Measurements from ENCODE around the gene CRYM.
"Not testable (repeated sequence)": the region's sequence is repeated elsewhere in the genome, so short reads cannot be mapped to it uniquely, and the experiment has no call there.

CRYM gene

DNA sequence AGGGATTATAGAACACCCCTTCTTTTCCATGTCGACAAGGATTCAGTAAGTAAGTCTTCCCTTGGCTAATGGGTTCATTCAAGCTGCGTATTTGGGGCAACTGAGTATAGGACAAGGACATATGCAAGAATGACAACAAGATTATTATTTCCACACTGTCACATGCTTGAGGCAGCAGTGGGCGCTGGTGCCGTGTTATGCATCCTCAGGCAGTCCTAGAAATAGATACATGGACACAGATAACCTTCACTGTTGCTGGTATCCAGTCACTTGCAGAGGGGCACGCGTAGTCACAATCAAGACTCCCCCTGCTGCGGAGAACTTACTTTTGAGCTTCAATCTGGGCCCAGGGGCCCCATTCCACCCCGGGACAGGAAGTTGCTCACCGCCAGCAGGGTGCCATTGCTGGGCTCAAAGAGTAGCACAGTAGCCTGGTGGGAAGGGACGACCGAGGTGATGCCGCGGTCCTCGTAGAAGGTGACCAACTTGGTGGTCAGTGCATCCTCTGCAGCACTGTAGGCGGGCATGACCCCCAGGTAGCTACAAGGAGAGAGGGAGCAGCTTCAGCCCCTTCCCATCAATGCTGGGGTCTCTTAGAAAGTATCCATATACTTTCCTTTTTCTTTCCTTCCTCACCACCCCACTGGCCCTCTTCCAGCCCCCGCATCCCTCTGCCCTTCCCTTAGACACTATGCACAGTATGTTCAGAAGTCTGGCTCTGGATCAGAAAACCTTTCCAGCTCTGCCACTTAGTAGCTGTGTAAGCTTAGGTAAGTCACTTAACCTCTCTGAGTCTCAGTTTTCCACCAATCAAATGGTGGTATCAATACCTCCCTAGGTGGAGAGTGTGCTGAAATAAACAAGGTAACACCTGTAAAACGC, 804 bp downstream of the CRYM start:
- DNase-seq = no peak

- no peak for DNase-seq
These were observed 2.0 kb downstream of the CRYM start for GRCh38 chr16:21276090-21276489.

DNA sequence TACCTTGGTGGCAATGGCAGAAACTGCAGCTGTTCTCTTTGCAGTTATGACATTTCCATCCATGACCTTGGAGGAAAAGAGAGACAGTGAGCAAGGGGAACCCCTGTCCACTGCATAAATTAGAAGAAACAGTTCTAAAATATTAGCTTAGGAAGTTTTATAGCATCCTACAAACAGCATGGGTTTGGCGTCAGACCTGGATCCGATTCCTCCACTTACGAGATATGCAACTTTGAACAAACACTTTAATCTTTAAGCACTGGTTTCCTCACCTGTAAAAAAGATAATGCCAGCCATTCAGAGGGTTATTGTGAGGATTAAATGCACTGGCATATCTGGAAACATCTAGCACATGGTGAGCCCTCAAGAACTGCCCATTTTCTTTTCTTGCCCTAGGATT, 2.6 kb downstream of the CRYM start:
- DNase-seq = no peak

DNA sequence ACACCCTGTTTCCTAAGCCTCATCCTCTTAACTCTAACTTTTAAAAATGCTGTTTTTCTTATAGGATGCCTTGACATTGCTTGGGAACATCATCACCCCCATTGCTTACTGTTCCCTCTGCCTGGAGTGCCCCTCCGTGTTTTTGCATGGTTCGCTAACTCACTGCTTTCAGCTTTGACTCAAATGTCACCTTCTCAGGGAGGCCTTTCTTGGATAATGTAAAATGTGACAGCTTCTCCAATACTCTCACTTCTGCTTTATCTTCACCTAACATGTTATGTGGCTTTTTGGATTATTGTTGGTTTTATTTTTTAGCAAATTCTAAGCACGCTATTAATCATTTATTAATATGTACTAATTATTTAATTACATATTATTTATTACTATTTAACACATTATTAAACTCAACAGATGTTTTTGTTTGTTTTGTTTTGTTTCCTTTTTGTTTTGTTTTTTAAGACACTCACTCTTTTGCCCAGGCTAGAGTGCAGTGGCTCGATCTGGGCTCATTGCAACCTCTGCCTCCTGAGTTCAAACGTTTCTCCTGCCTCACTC, 3.8 kb downstream of the CRYM start:
- DNase-seq = no peak

DNA sequence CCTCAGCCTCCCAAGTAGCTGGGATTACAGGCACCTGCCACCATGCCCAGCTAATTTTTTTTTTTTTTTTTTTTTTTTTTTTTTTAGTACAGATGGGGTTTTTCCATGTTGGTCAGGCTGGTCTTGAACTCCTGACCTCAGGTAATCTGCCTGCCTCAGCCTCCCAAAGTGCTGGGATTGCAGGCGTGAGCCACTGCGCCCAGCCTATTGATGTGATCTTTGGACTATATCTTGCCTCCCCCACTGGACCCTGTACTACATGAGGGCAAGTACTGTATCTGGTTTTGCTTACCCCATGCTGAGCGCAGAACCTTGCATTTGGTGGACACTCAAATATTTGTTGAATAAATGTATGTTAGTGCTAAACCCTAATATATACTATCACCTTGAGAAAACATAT, 5.3 kb downstream of the CRYM start:
- not testable (repeated sequence) for DNase-seq

- DNase-seq = no peak
These were observed 5.8 kb downstream of the CRYM start for GRCh38 chr16:21272253-21272652.

DNA sequence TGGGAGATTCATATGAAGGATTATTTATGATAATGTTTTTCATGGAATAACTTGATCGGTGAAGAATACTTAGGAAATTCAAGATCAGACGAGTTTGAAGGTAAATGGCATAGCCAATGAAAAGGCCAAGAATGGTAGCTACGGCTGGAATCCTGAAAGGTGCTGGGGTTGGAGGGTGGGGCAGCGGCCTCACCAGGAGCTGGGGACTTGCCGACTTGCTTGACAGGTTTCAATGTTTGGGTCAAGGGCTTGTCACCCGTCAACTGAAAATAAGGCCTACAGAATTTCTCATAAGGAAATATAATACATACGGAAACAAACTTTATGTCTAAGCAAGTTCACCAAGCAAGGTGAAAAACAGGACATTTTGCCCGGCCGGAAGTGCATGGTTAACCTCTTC, 9.9 kb downstream of the CRYM start:
- no peak for DNase-seq

GRCh38 chr16:21267298-21267697, 10.8 kb downstream of the CRYM start:
- no peak for DNase-seq

DNA sequence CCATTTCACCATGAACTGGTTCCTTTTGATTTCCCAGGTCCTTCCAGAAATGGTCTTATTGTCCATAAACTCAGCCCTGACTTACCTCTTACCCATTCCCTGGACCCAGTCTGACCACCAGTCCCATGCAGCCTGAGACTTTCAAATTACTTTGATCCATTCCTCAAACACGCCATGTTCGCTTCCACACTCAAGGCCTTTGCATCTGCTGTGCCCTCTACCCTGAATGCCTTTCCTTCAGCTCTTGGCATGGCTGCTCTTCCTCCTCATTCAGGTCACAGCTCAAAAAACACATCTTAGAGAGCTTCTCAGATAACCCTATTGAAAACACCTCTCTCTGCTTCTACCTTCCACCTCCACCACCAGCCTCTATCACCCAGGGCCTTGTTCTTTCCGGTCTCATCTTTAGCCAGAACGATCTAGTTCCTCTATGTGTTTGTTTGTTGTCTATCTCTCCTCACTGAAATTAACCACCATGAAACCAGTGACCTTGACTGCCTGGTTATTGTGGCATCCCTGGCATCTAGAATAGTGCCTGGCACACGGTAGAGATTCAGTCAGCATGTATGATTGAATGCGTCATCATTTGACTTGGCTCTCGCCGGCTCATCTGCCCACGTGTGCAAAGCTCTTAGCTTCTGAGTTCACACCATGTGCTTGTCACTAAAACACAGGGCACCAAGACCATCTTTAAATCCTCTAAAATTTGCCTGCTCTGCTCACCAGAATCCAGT, 12.8 kb downstream of the CRYM start:
- no peak for DNase-seq

- no peak for DNase-seq
These were observed 13.5 kb downstream of the CRYM start for GRCh38 chr16:21264571-21265036.

- DNase-seq = peak; percentile 54
These were observed 14.2 kb downstream of the CRYM start for GRCh38 chr16:21263640-21264570.

GRCh38 chr16:21262779-21263639, 15.1 kb downstream of the CRYM start:
- no peak for DNase-seq

DNA sequence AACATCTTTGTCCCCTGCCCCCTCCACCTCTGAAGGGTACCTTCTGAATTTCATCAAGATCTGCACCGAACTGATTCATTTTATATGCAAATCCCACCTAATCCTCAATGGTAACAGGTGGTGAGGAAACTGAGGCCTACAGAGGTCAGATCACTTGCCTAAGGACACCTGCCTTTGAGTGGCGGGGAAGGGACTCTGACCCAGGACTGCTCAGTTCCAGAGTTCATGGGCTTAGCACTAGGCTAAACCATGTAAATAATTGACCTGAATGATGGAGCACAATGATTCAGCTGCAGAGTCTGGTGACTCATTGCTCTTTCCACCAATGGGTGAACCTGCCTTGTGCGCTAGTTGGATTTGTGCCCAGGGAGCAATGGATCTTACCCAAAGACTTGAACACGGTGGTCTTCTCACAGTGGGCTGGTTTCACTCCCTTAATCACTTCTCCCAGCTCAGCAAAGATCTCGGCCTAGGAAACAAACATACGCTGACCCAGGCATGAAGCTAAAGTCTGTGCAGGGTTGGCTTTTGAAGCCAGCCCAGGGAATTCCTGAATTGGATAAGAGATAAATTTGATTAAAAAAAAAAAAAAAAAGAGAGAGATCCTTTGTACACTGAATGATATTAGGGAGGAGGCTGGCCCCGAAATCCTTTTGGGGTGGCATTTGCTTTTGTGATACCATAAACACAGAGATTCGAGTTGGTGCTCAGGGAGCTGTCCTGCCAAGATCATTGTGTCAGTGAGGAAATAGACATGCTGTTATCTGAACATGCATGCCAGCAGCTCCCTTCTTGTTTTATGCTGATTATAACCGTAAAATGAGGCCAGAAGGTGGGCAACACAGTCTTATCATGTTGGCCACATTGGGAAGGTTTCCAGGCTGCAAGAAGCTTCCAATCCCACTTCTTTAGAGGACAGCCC, 17.0 kb downstream of the CRYM start:
- DNase-seq = no peak

DNA sequence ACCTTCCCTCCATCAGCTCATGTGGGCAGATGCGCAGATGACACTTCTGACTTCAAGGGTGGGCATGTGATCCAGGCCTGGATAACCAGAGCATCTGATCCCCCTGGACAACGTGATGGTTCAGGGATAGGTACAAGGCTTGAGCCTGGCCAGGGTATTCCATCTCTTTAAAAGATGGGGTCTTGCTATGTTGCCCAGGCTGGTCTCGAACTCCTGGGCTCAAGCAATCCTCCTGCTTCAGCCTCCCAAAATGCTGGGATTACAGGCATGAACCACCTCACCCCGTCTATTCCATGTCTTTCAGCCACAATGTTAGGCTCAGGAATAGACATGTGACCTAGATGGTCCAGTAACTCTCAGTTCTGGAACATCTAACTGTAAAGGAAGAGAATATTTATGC, 20.8 kb downstream of the CRYM start:
- no peak for DNase-seq

DNA sequence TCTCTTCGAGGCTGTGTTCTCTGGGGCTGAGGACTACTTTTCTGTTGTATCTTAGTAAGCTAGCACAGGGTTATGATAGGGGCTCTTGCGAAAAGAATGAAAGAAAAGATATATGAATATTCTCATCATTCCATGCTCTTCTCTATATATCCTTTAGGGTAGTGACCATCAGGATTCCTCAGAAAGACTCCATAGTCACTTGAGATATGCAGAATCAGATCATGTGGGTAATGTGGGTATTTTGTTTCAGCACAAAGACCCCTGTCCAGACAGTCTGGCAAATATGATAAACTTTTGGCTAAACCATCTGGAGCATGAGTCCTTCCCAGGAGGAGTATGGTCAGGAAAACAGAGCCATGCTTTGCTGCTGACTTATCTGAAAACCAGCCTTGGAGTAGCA, 21.5 kb downstream of the CRYM start:
- DNase-seq = no peak

GRCh38 chr16:21253470-21253869, 24.6 kb downstream of the CRYM start:
- no peak for DNase-seq

DNA sequence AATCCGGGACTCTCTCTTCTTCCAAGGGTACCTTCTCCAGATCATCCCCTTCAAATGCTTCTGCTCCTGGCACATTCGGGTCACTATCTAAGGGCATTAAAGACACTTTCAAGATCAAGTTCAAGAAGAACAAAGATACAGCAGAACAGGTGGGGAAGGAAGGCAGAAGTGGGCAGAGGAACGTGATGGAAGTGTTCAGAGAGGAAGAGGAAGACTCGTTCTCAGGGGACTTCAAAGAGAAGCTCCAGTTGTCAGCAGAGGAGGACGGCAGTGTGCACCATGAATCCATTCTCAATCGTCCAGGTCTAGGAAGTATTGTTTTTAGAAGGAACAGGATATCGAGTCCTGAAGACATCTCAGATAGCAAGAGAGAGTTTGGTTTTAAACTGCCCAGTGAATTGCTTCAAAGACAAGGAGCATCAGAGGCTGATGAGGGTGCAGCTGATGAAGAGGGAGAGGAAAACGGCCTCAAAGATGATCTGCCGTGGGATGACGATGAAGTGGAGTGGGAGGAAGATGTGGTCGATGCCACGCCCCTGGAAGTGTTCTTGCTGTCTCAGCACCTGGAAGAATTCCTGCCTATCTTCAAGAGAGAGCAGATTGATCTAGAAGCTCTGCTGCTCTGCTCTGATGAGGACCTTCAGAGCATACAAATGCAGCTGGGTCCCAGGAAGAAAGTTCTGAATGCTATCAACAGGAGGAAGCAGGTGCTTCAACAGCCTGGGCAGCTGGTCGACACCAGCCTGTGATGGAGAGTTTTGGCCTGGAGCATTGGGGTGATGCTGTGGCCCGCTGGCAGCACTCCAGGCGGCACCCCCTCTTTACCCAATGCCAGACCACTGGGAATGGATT, 27.8 kb downstream of the CRYM start:
- DNase-seq = no peak

DNA sequence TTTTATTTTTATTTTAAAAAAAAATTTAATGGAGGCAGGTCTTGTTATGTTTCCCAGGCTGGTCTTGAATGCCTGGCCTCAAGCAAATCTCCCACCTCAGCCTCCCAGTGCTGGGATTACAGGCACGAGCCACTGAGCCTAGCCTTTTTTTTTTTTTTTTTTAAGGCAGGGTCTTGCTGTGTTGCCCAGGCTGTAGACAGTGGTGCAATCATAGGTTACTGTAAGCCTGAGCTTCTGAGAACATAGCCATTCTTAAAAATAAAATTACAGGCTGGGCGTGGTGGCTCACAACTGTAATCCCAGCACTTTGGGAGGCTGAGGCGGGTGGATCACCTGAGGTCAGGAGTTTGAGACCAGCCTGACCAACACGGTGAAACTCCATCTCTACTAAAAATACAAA, 29.9 kb downstream of the CRYM start:
- DNase-seq = not testable (repeated sequence)

DNA sequence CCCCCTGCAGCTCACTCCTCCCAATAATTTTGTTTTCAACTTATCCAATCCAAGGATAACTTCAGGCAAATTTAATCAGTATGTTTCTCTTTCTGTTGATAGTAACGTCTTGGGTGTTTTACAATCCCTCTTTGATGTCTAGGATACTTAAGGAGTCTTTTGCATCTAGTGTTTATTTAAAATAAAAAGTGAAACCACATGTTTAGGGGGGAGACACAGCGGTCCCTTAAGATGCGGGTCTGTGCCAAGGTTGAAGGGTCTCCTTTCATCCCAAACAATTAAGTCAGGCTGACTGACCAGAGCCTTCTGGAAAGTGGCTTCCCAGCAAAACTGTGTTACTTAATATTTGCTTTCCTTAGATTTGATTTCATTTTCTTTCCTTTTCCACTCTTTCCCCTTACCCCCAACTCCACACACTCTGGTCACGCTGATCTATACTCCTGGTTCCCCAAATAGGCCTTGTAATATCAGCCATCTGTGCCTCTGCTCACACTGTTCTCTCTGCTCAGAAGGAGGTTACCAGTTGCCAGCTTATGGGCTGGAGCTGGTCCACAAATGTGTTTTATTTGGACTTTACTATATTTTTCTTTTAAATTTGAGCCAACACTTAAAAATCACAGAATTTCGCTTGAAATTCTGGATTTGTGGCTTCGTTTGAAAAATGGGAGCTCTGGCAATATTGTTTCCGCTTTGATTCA, 33.4 kb downstream of the CRYM start:
- DNase-seq = no peak
